Right lobe of liver (tissue), 6 donors: ENCODE data around the gene MAPRE2. TPM values are rescaled to one million over a fixed set of nuclear protein-coding genes. Genes with fewer than 3 reads are reported as not detected.
A peak's percentile ranks its signal among the peaks of the same experiment; 100 is the strongest.

Experiments used
- ATAC-seq, 4 donors: fragments of 200-7000 bp; cut with Tn5 transposase; one replicate each; pipeline ENCODE4 v1.9.1; 2020; ENCODE audit warnings: mild to moderate bottlenecking in 4 of 4, moderate library complexity in 4 of 4
- DNase-seq, 3 donors: peaks; one replicate each; pipeline ENCODE4 v3.0.0-alpha.2; 2020
- H3K27ac ChIP-seq, 3 donors: fragments of 200-600 bp; one replicate each; pipeline ENCODE4 v1.8.0; 2022
- H3K27me3 ChIP-seq, 2 donors: fragments of 200-600 bp; one replicate each; pipeline ENCODE4 v1.8.0; 2022
- H3K36me3 ChIP-seq, 4 donors: fragments of 200-600 bp; sonication (generic) in 1 of 4; one replicate each; pipeline versions ENCODE4 v1.5.1 to v1.8.0; 2017 to 2022; ENCODE audit warnings: control low read depth in 1 of 4
- H3K4me1 ChIP-seq, 4 donors: fragments of 200-600 bp; sonication (generic) in 1 of 4; one replicate each; pipeline versions ENCODE4 v1.5.1 to v1.8.0; 2017 to 2022; ENCODE audit warnings: control low read depth in 1 of 4
- H3K4me3 ChIP-seq, 3 donors: fragments of 200-600 bp; one replicate each; pipeline ENCODE4 v1.8.0; 2022
- H3K9me3 ChIP-seq, 4 donors: fragments of 200-600 bp; sonication (generic) in 1 of 4; one replicate each; pipeline versions ENCODE4 v1.5.1 to v1.8.0; 2017 to 2022; ENCODE audit warnings: control low read depth in 1 of 4
- CTCF ChIP-seq, 4 donors: fragments of 200-600 bp in 3 of 4; fragments of 450-650 bp in 1 of 4; IDR thresholded peaks; one replicate each; pipeline versions ENCODE4 v1.5.1 to v1.8.0; 2016 to 2022; ENCODE audit warnings: antibody characterized with exemption in 4 of 4, mild to moderate bottlenecking in 2 of 4
- POLR2A ChIP-seq: fragments of 450-650 bp; IDR thresholded peaks from one replicate; pipeline ENCODE4 v1.6.1; 2017; ENCODE audit warnings: antibody characterized with exemption, mild to moderate bottlenecking
- whole genome bisulfite sequencing: methylation state at CpG from one replicate; pipeline ENCODE4 v1.1.6; 2018; ENCODE audit warnings: low coverage, low lambda C conversion rate; ENCODE audit not compliant: insufficient coverage; ENCODE audit errors: missing lambda C conversion rate; 5-methylcytosine and 5-hydroxymethylcytosine counted together
- intact Hi-C, 2 donors: fragments of 100-400 bp; cut with DNase I; formaldehyde crosslinking; loops; one replicate each; pipeline versions ENCODE4 v1.11.2 to v1.14.1; 2022
- total RNA-seq, 6 experiments: library from RNA; depleted of rRNA in 2 of 6; stranded (reverse); fragments of >200 nt in 2 of 6; fragmentation: NEBNext Ultra II Directional in 3 of 6; extraction: Animal tissue kit (Norgen Biotek cat#: 25700) in 3 of 6; gene quantifications; one replicate each; pipeline versions ENCODE4 v1.1.0 to v1.2.4, GENCODE V29; 2016 to 2023
- donor health status: DM: no; HTN: yes; CAD: no.
- donor health status: DM: no; HTN: no; CAD: no.
- donor health status: DM: no; HTN: no; CAD: no.
- donor health status: DM: no; HTN: yes; CAD: no.
- donor health status: DM: no; HTN: yes; CAD: no.

MAPRE2 gene
- total RNA-seq, 6 experiments from 2014 or later: 17.0 to 25.9 (median 21.5) TPM

- no peak for DNase-seq
- Histone ChIP-seq H3K4me1 (peaks cover 0 to 12% (median 4%) of the 10 kb centered on the region in 4 donors), H3K36me3 (no peaks in the 10 kb centered on the region), H3K9me3 (no peaks in the 10 kb centered on the region), H3K4me3 (no peak overlapping the region), H3K27me3 (no peaks in the 10 kb centered on the region), H3K27ac (no peak overlapping the region)
- no peak for ATAC-seq
- no peak for TF ChIP-seq CTCF (IDR thresholded peaks at IDR 0.05)
- TF ChIP-seq POLR2A: no peak
- WGBS: 55% methylated on average over 1 of the region's 1 CpG
- intact Hi-C loops: no loop called here
Observed at GRCh38 chr18:35038029-35038428, 3.2 kb upstream of the MAPRE2 start.

- H3K4me1 ChIP-seq: peaks cover 0 to 12% (median 5%) of the 10 kb centered on the region in 4 donors
- no peaks in the 10 kb centered on the region for H3K9me3 ChIP-seq
- TF ChIP-seq POLR2A (no peak), CTCF (IDR thresholded peaks at IDR 0.05) (no peak)
- DNase-seq (no peak), ATAC-seq (no peak)
- H3K27me3 ChIP-seq: no peaks in the 10 kb centered on the region
- no peak overlapping the region for H3K27ac ChIP-seq
- WGBS: 94% methylated on average over 2 of the region's 2 CpGs
- H3K36me3 ChIP-seq: no peaks in the 10 kb centered on the region
- intact Hi-C loops: no loop called here
- H3K4me3 ChIP-seq: no peak overlapping the region
Observed at GRCh38 chr18:35038881-35039491, 2.2 kb upstream of the MAPRE2 start.

- intact Hi-C loops: no loop called here
Observed at GRCh38 chr18:35040638-35040987, 600 bp upstream of the MAPRE2 start.

GRCh38 chr18:35041815-35042387 lies 688 bp downstream of the MAPRE2 start:
- DNase-seq (no peak), ATAC-seq (peak; percentile 4 to 24 (median 22))
- WGBS: 0% methylated on average over 9 of the region's 11 CpGs
- TF ChIP-seq CTCF (IDR thresholded peaks at IDR 0.05): no peak
- no peak for TF ChIP-seq POLR2A
- H3K27me3 ChIP-seq: no peaks in the 10 kb centered on the region
- peak overlapping the region; percentile 66 to 84 (median 77) for H3K4me3 ChIP-seq
- H3K36me3 ChIP-seq: no peaks in the 10 kb centered on the region
- intact Hi-C loops: no loop called here
- no peaks in the 10 kb centered on the region for H3K9me3 ChIP-seq
- H3K27ac ChIP-seq: peak overlapping the region; percentile 85 to 95 (median 91)
- peaks cover 0 to 12% (median 5%) of the 10 kb centered on the region in 4 donors for H3K4me1 ChIP-seq

More at GRCh38 chr18:35040638-35040987, 600 bp upstream of the MAPRE2 start:
- Histone ChIP-seq H3K9me3 (no peaks in the 10 kb centered on the region), H3K27ac (peak overlapping the region in 2 of 3 donors; percentile 85 to 95), H3K27me3 (no peaks in the 10 kb centered on the region), H3K4me3 (peak overlapping the region; percentile 66 to 84 (median 77)), H3K4me1 (peaks cover 0 to 12% (median 5%) of the 10 kb centered on the region in 4 donors), H3K36me3 (no peaks in the 10 kb centered on the region)
- ATAC-seq (no peak), DNase-seq (no peak)
- no peak for TF ChIP-seq CTCF (IDR thresholded peaks at IDR 0.05)
- TF ChIP-seq POLR2A: no peak
